ENCODE results near the gene TCF4. TPM values are rescaled to one million over a fixed set of nuclear protein-coding genes. Genes with fewer than 3 reads are reported as not detected.

Gene TCF4
- total RNA-seq, 8 experiments from 2014 or later = 21.1 to 102 (median 47.2) TPM

DNA sequence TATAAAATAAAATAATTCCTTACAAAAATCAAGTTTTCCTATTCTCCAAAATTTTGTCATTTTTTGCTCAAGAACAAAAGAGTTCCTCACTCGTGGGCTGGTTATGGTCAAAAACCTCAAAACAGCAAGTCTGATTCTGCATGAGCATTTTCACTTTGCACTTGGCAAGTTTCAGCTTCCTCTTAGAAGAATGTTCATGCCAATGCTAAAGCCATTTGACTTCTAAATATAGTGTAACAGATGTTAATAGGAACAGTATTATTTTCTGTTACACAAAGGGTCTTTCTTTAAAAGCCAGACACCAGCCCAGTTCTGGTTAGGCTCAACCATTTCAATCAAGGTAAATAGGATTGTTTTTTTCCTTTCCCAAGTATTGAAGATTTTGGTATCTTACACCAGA lies 367.5 kb downstream of the TCF4 start:
- WGBS, 10 experiments = 0 to 100% (median 83%) methylated on average over 1 of the region's 1 CpG; no CpG with 5 or more reads in 2 of the 10 experiments
- H3K27ac ChIP-seq = no peak overlapping the region
- H3K4me3 ChIP-seq = no peak overlapping the region
- in situ Hi-C loops (cut with MboI; ENCODE audit: low pct_unique_long_range_greater_than_20kb in 2 of 9, low sequenced_read_pairs in 9 of 9, unreplicated experiment in 9 of 9) = loop anchor here in 2 of 9 experiments (25.0 kb wide), 2 partner anchors 533 to 1342 kb away; no protein-coding TSS in a partner anchor
- peaks cover 2 to 17% of the 10 kb centered on the region in 2 donors for H3K4me1 ChIP-seq (replicated peaks in 1 of 2)
- ATAC-seq (replicated peaks in 6 of 8) = no peak

DNA sequence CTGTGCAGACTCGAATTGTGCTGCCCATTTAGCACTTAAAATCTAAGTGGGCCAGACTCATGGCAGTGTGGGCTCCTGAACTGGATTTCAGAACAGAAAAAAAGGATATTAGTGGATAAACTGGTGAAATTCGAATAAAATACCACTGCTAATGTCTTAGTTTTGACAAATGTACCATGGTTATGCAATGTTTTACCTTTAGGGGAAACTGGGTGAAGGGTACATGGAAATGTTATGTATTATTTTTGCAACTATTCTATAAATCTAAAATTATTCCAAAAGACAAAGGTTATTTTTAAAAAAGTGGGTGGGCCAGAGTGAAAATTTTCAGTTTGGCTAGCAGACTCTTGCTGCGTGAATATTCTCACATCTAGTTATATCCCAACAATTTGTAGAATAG lies 368.2 kb downstream of the TCF4 start:
- H3K4me1 ChIP-seq (replicated peaks in 1 of 2) = peaks cover 2 to 15% of the 10 kb centered on the region in 2 donors
- in situ Hi-C loops (cut with MboI; ENCODE audit: low pct_unique_long_range_greater_than_20kb in 2 of 9, low sequenced_read_pairs in 9 of 9, unreplicated experiment in 9 of 9) = loop anchor here in 2 of 9 experiments (25.0 kb wide), 2 partner anchors 533 to 1342 kb away; no protein-coding TSS in a partner anchor
- no peak for ATAC-seq (replicated peaks in 6 of 8)
- no peak overlapping the region for H3K27ac ChIP-seq
- H3K4me3 ChIP-seq = no peak overlapping the region
- WGBS, 10 experiments = 85 to 100% (median 100%) methylated on average over 1 to 3 of the region's 3 CpGs; no CpG with 5 or more reads in 1 of the 10 experiments

DNA sequence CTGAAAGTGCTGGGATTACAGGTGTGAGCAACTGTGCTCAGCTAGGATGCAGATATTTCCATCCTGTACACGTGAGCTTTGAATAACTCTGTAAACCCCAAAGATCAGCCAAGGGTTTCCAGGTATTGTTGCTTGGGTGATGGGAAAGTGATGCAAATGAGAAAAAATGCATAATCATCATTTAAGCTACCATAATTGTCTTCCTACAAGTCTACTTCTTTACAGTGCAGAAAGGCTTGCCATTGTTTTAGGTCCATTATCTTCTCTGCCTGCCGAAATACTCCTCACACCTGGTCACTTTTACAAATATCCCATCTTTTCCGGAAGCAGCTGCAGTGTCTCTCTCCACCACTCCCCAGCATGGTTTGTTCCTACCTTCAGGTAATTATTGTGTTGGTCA lies 368.9 kb downstream of the TCF4 start:
- in situ Hi-C loops (cut with MboI; ENCODE audit: low pct_unique_long_range_greater_than_20kb in 2 of 9, low sequenced_read_pairs in 9 of 9, unreplicated experiment in 9 of 9) = loop anchor here in 2 of 9 experiments (25.0 kb wide), 2 partner anchors 532 to 1343 kb away; no protein-coding TSS in a partner anchor
- H3K4me3 ChIP-seq = no peak overlapping the region
- no peak for ATAC-seq (replicated peaks in 6 of 8)
- 80 to 100% (median 96%) methylated on average over 1 to 3 of the region's 3 CpGs; no CpG with 5 or more reads in 2 of the 10 experiments for WGBS, 10 experiments
- H3K4me1 ChIP-seq (replicated peaks in 1 of 2) = peaks cover 2 to 15% of the 10 kb centered on the region in 2 donors
- no peak overlapping the region for H3K27ac ChIP-seq

DNA sequence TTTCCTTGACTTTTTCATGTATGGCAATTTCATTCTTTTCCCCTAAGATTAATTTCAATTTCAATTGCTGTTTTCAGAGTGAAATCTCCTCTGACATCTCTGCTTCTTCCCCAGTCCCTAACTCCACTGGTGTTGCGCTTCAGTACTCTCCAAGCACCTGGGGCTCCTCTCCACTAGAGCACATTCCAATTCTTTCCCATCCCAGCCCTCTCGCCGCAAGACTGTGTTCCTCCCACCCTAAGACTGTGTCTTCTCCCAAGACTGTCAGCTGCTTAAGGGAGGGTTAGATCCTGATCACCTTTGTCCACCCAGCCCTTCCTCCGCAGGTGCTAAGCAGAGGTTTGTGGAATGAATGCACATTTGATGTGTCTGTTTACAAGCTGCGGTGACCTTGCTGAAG lies 373.0 kb downstream of the TCF4 start:
- 60 to 100% (median 90%) methylated on average over 1 to 5 of the region's 5 CpGs; no CpG with 5 or more reads in 1 of the 10 experiments for WGBS, 10 experiments
- H3K4me1 ChIP-seq (replicated peaks in 1 of 2) = no peaks in the 10 kb centered on the region
- H3K27ac ChIP-seq = no peak overlapping the region
- in situ Hi-C loops (cut with MboI; ENCODE audit: low pct_unique_long_range_greater_than_20kb in 2 of 9, low sequenced_read_pairs in 9 of 9, unreplicated experiment in 9 of 9) = loop anchor here in 2 of 9 experiments (25.0 kb wide), 2 partner anchors 528 to 1347 kb away; no protein-coding TSS in a partner anchor
- ATAC-seq (replicated peaks in 6 of 8) = peak in 1 of 8 experiments; percentile 19
- H3K4me3 ChIP-seq = no peak overlapping the region

DNA sequence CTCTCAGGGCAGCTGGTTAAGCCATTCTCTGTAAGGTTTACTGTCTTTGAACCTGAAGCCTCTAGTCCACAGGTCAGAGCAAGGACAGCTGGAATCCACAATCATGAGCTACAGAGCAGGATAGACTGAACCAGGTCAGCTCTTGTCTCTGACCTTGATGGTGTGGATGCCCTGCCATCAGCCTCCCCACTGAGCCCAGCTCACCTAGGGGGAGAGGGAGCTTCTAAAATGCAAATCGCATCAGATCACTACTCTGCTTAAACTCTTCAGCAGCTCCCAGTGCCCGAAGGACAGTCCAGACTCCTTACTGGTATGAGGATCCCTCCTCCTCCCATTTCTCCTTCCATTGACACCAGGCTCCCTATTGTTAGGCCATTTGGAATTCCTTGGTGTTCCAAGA lies 373.5 kb downstream of the TCF4 start:
- no peak for ATAC-seq (replicated peaks in 6 of 8)
- in situ Hi-C loops (cut with MboI; ENCODE audit: low pct_unique_long_range_greater_than_20kb in 2 of 9, low sequenced_read_pairs in 9 of 9, unreplicated experiment in 9 of 9) = loop anchor here in 2 of 9 experiments (25.0 kb wide), 2 partner anchors 527 to 1348 kb away; no protein-coding TSS in a partner anchor

DNA sequence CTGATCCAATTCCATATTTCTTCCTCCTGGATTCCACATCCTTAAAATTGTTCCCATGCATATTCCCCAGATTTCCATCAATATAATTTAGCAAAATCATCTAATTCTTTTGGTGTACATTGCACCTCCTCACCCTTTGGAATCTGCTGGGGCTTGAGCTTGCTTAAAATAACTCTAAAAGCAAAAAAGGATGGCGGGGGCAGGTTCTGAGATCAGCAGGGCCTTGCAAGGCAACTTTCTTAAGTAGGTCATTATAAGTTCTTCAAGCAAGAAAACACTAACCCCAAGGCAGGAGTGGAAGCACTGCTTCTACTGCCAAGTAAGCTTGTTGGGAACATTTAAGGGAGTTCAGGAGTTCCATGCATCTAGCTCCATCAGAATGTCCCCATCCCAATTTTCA lies 374.4 kb downstream of the TCF4 start:
- H3K27ac ChIP-seq = no peak overlapping the region
- no peak overlapping the region for H3K4me3 ChIP-seq
- no peaks in the 10 kb centered on the region for H3K4me1 ChIP-seq (replicated peaks in 1 of 2)
- ATAC-seq (replicated peaks in 6 of 8) = no peak
- in situ Hi-C loops (cut with MboI; ENCODE audit: low pct_unique_long_range_greater_than_20kb in 2 of 9, low sequenced_read_pairs in 9 of 9, unreplicated experiment in 9 of 9) = loop anchor here in 2 of 9 experiments (25.0 kb wide), 2 partner anchors 526 to 1349 kb away; no protein-coding TSS in a partner anchor
- 80 to 100% (median 100%) methylated on average over 1 of the region's 1 CpG; no CpG with 5 or more reads in 3 of the 10 experiments for WGBS, 10 experiments

More for the DNA sequence above, 373.5 kb downstream of the TCF4 start:
- Histone ChIP-seq H3K4me1 (replicated peaks in 1 of 2) (no peaks in the 10 kb centered on the region), H3K4me3 (no peak overlapping the region), H3K27ac (no peak overlapping the region)
- 66 to 100% (median 88%) methylated on average over 1 to 2 of the region's 2 CpGs; no CpG with 5 or more reads in 4 of the 10 experiments for WGBS, 10 experiments

DNA sequence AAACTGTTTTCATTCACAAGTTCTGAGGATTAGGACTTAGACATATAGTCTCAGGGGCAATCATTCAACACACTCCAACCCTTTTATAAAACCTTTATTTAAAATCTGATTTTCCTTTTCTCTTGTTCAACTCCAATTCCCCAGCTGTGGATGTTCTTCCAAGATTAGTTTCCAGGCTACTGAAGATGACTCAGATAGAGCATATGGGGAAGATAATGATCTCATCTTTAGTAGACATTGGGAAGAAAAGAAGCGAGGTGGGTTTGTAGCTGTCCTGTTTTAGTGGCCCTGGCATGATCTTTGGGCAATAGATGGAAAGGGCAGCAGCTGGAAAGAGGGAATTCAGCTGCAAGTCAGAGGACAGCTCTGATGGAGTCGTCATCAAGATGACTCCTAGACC lies 381.1 kb downstream of the TCF4 start:
- in situ Hi-C loops (cut with MboI; ENCODE audit: low pct_unique_long_range_greater_than_20kb in 2 of 9, low sequenced_read_pairs in 9 of 9, unreplicated experiment in 9 of 9) = loop anchor here in 2 of 9 experiments (25.0 kb wide), 2 partner anchors 520 to 1355 kb away; no protein-coding TSS in a partner anchor
- WGBS, 10 experiments = 29 to 83% (median 63%) methylated on average over 1 to 2 of the region's 2 CpGs; no CpG with 5 or more reads in 4 of the 10 experiments
- H3K4me1 ChIP-seq (replicated peaks in 1 of 2) = no peaks in the 10 kb centered on the region
- H3K27ac ChIP-seq = no peak overlapping the region
- H3K4me3 ChIP-seq = no peak overlapping the region
- no peak for ATAC-seq (replicated peaks in 6 of 8)

DNA sequence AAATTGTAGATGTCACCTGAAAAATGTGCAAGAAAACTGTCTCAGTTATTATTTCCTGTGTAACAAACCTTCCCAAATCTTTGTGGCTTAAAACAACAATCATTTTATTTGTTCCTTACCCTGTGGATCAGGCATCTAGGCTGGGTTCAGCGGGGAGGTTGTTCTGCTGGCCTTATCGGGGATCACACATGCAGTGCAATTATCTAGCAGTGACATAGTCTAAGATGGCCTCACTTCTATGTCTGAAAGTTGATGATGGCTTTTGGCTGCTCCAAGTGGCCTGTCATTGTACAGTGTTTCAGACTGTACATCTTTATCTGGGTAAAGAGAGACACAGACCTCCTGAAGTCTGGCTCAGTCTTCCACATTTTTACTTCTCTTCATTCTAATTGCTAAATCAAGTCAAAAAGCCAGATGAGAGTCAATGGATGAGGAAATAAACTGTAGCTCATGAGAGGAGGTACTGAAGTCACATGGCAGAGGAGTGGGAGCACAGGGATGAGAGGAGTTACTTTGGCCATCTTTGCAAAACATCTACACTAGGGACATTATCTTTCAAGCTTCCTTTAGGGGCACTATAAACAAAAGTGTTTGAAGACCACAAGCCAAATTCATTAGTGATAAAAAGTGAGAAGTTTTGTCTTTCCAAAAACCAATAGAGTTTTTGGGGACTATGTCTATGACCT lies 385.6 kb downstream of the TCF4 start:
- no peaks in the 10 kb centered on the region for H3K4me1 ChIP-seq (replicated peaks in 1 of 2)
- no peak overlapping the region for H3K27ac ChIP-seq
- in situ Hi-C loops (cut with MboI; ENCODE audit: low pct_unique_long_range_greater_than_20kb in 2 of 9, low sequenced_read_pairs in 9 of 9, unreplicated experiment in 9 of 9) = loop anchor here in 2 of 9 experiments (25.0 kb wide), 2 partner anchors 515 to 1360 kb away; no protein-coding TSS in a partner anchor
- H3K4me3 ChIP-seq = no peak overlapping the region
- 60 to 100% (median 90%) methylated on average over 1 to 2 of the region's 2 CpGs; no CpG with 5 or more reads in 3 of the 10 experiments for WGBS, 10 experiments
- no peak for ATAC-seq (replicated peaks in 6 of 8)

DNA sequence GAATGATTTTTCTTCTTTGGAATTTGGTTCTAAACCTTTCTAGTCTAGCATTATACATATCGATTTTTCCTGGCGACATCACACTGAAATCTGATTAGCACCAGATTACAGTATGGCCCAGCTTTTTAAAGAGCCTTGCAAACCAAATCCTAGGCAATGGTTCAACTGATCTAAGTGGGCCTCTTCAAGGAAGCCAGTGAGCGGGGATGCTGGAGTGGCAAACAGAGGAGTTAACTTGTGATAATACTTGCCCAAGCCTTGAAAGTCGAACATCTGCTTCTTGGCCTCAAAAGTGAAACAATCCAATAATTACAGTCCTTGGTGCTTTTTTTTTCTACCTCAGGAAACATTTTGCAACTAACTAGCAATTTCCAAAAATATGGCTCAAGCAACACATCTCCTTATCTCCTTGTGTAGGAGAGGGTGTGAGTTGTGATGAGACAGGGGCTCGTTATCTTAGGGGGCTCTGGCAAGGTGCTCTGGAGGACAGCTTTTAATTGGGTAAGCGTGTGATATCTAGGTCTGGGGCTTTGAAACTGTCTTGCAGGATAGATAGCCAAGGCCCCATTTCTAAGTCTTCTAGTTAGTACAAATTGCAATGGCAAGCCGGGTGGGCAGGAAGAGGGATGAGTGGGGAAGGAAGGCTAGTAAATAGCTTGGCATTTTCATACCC lies 388.6 kb downstream of the TCF4 start:
- H3K4me3 ChIP-seq = no peak overlapping the region
- in situ Hi-C loops (cut with MboI; ENCODE audit: low pct_unique_long_range_greater_than_20kb in 2 of 9, low sequenced_read_pairs in 9 of 9, unreplicated experiment in 9 of 9) = no loop called here
- 13 to 100% (median 89%) methylated on average over 1 to 7 of the region's 7 CpGs; no CpG with 5 or more reads in 1 of the 10 experiments for WGBS, 10 experiments
- H3K27ac ChIP-seq = no peak overlapping the region
- no peak for ATAC-seq (replicated peaks in 6 of 8)
- no peaks in the 10 kb centered on the region for H3K4me1 ChIP-seq (replicated peaks in 1 of 2)

DNA sequence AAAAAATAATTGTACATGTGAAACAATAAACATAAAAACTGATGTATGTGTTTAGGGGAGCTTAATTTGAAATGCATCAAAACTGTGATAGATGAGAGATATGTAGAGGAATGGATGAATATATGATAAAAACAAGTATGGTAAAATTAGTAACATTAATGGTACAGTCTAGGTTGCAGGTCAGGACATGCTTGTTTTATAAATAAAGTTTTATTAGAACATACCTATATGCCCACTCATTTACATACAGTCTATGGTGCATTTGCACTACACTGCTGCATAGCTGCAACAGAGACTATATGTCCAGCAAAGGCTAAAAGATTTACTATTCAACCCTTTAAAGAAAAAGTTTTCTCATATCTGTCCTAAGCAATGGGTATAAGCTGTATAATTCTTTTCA lies 392.1 kb downstream of the TCF4 start:
- in situ Hi-C loops (cut with MboI; ENCODE audit: low pct_unique_long_range_greater_than_20kb in 2 of 9, low sequenced_read_pairs in 9 of 9, unreplicated experiment in 9 of 9) = no loop called here
- Histone ChIP-seq H3K27ac (no peak overlapping the region), H3K4me1 (replicated peaks in 1 of 2) (no peaks in the 10 kb centered on the region), H3K4me3 (no peak overlapping the region)
- no peak for ATAC-seq (replicated peaks in 6 of 8)

DNA sequence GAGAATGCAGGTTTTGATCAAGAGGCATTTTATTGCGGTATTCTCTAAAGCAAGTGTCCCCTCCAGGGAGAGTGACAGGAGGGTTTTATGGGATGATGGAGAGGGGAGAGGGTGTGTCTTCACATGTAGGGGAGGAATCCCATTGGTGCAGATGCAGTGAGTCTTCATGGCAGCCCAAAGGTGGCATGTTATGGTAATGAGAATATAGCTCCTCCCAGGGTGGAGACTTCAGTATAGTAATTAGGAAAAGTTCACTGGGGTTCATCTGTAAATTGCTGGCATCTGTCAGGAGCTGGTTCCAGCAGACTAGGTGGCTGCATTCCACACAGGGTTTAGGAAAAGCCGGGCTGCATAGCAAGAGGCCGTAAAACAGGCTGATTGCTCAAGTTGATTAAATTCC lies 398.0 kb downstream of the TCF4 start:
- Histone ChIP-seq H3K27ac (no peak overlapping the region), H3K4me3 (no peak overlapping the region), H3K4me1 (replicated peaks in 1 of 2) (peaks cover 0 to 6% of the 10 kb centered on the region in 2 donors)
- peak in 7 of 8 experiments; percentile 11 to 100 (median 62) for ATAC-seq (replicated peaks in 6 of 8)
- in situ Hi-C loops (cut with MboI; ENCODE audit: low pct_unique_long_range_greater_than_20kb in 2 of 9, low sequenced_read_pairs in 9 of 9, unreplicated experiment in 9 of 9) = no loop called here
- 0 to 86% (median 40%) methylated on average over 1 to 3 of the region's 3 CpGs; no CpG with 5 or more reads in 1 of the 10 experiments for WGBS, 10 experiments

DNA sequence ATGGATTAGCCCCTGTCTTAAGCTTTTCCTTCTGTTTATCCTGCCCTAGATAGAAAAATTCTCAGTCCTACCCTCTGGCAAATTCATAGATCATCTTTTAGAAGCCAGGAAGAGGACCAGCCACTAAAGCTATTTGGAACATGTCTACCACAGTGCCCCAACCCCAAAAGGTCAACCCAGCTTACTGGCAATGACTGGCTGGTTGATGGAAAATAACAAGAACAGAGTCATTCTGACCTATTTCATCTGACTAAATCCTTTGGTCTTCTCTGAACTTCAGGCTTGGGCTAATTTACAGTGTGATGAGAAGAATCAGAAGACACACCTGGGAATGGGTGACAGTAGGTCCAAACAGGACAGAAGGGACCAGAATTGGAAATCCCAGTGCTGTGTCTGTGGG lies 401.4 kb downstream of the TCF4 start:
- H3K4me3 ChIP-seq = no peak overlapping the region
- peaks cover 0 to 6% of the 10 kb centered on the region in 2 donors for H3K4me1 ChIP-seq (replicated peaks in 1 of 2)
- no peak overlapping the region for H3K27ac ChIP-seq
- in situ Hi-C loops (cut with MboI; ENCODE audit: low pct_unique_long_range_greater_than_20kb in 2 of 9, low sequenced_read_pairs in 9 of 9, unreplicated experiment in 9 of 9) = no loop called here
- ATAC-seq (replicated peaks in 6 of 8) = no peak

DNA sequence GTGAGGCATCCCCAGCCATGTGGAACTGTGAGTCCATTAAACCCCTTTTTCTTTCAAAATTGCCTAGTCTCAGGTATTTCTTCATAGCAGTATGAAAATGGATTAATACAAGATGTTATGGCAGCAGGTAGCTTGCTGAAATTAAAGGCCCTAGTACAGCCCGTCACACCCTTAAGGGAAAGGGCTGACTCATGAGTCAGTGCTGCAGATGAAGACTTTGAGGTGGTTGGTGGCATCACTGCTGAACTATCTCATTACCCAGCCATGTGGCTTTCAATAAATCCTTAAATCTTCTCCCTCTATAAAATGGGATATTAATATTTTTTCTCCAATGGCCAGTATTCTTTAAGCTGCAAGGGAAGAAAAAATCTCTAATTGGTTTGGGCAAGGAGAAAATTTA lies 402.6 kb downstream of the TCF4 start:
- Histone ChIP-seq H3K4me1 (replicated peaks in 1 of 2) (peaks cover 0 to 6% of the 10 kb centered on the region in 2 donors), H3K4me3 (no peak overlapping the region), H3K27ac (no peak overlapping the region)
- in situ Hi-C loops (cut with MboI; ENCODE audit: low pct_unique_long_range_greater_than_20kb in 2 of 9, low sequenced_read_pairs in 9 of 9, unreplicated experiment in 9 of 9) = no loop called here
- ATAC-seq (replicated peaks in 6 of 8) = peak in 3 of 8 experiments; percentile 28 to 66 (median 55)
- WGBS, 10 experiments = 0 to 100% (median 94%) methylated on average over 1 of the region's 1 CpG; no CpG with 5 or more reads in 4 of the 10 experiments
